ENCODE data around the gene AOC2. TPM values are rescaled to one million over a fixed set of nuclear protein-coding genes. Genes with fewer than 3 reads are reported as not detected.
"Not testable (repeated sequence)": the region's sequence is repeated elsewhere in the genome, so short reads cannot be mapped to it uniquely, and the experiment has no call there.

AOC2 gene
- total RNA-seq, 2 donors from 2014 or later, result 2.0 to 3.4 TPM

- peaks cover 14% of the 10 kb centered on the region for H3K27me3 Mint-ChIP-seq
- H3K4me1 Mint-ChIP-seq; H3K4me3 Mint-ChIP-seq; H3K36me3 Mint-ChIP-seq (ENCODE audit: low read depth); H3K9me3 Mint-ChIP-seq; H3K27ac Mint-ChIP-seq; ATAC-seq (replicated peaks): not testable (repeated sequence)
These were observed 11.7 kb downstream of the AOC2 start for GRCh38 chr17:42856093-42856492.

- not testable (repeated sequence) for H3K27ac Mint-ChIP-seq; H3K9me3 Mint-ChIP-seq; H3K36me3 Mint-ChIP-seq (ENCODE audit: low read depth); H3K4me1 Mint-ChIP-seq; H3K4me3 Mint-ChIP-seq; ATAC-seq (replicated peaks)
- peaks cover 14% of the 10 kb centered on the region for H3K27me3 Mint-ChIP-seq
These were observed 12.1 kb downstream of the AOC2 start for GRCh38 chr17:42856516-42856915.

GRCh38 chr17:42857389-42857788 is 13.0 kb downstream of the AOC2 start:
- no peaks in the 10 kb centered on the region for H3K36me3 Mint-ChIP-seq (ENCODE audit: low read depth)
- ATAC-seq (replicated peaks), result no peak
- no peak overlapping the region for H3K27ac Mint-ChIP-seq
- H3K4me1 Mint-ChIP-seq, result no peaks in the 10 kb centered on the region
- peaks cover 14% of the 10 kb centered on the region for H3K27me3 Mint-ChIP-seq
- no peaks in the 10 kb centered on the region for H3K9me3 Mint-ChIP-seq
- no peak overlapping the region for H3K4me3 Mint-ChIP-seq

- Mint-ChIP-seq H3K4me1 (no peaks in the 10 kb centered on the region), H3K27ac (no peak overlapping the region), H3K9me3 (no peaks in the 10 kb centered on the region), H3K36me3 (ENCODE audit: low read depth) (no peaks in the 10 kb centered on the region), H3K4me3 (no peak overlapping the region), H3K27me3 (peaks cover 16% of the 10 kb centered on the region)
- no peak for ATAC-seq (replicated peaks)
These were observed 21.3 kb downstream of the AOC2 start for GRCh38 chr17:42865638-42866094.

DNA sequence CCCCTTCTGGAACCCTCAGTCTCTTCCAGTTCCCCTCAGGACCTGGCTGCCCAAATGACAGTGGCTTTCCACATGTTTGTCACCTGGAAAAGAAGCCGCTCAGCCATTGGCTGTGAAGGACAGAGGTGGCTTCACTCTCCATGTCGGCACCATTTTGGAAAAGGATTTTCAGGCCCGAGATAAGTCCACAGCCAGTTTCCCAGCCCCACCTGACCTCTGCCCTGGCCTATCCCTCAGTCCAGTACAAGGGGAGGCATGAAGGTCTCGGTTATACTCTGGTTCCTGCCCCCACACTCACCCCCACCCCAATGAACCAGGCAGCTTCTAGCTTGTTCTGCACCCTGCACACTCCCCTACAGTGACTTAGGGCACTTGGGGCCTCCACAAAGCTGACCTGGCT is 21.8 kb downstream of the AOC2 start:
- ATAC-seq (replicated peaks), result no peak
- H3K9me3 Mint-ChIP-seq, result no peaks in the 10 kb centered on the region
- peaks cover 16% of the 10 kb centered on the region for H3K27me3 Mint-ChIP-seq
- no peak overlapping the region for H3K4me3 Mint-ChIP-seq
- H3K36me3 Mint-ChIP-seq (ENCODE audit: low read depth), result no peaks in the 10 kb centered on the region
- no peaks in the 10 kb centered on the region for H3K4me1 Mint-ChIP-seq
- no peak overlapping the region for H3K27ac Mint-ChIP-seq

- Mint-ChIP-seq H3K4me3 (no peak overlapping the region), H3K36me3 (ENCODE audit: low read depth) (no peaks in the 10 kb centered on the region), H3K9me3 (no peaks in the 10 kb centered on the region), H3K27me3 (peaks cover 20% of the 10 kb centered on the region), H3K4me1 (no peaks in the 10 kb centered on the region), H3K27ac (no peak overlapping the region)
- no peak for ATAC-seq (replicated peaks)
These were observed 22.5 kb downstream of the AOC2 start for GRCh38 chr17:42866631-42867575.

DNA sequence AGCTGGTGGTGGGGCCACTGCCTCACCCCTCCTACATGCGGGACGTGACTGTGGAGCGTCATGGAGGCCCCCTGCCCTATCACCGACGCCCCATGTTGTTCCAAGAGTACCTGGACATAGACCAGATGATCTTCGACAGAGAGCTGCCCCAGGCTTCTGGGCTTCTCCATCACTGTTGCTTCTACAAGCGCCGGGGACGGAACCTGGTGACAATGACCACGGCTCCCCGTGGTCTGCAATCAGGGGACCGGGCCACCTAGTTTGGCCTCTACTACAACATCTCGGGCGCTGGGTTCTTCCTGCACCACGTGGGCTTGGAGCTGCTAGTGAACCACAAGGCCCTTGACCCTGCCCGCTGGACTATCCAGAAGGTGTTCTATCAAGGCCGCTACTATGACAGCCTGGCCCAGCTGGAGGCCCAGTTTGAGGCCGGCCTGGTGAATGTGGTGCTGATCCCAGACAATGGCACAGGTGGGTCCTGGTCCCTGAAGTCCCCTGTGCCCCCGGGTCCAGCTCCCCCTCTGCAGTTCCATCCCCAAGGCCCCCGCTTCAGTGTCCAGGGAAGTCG is 23.4 kb downstream of the AOC2 start:
- ATAC-seq (replicated peaks); H3K27ac Mint-ChIP-seq; H3K4me3 Mint-ChIP-seq; H3K4me1 Mint-ChIP-seq; H3K36me3 Mint-ChIP-seq (ENCODE audit: low read depth); H3K9me3 Mint-ChIP-seq: not testable (repeated sequence)
- peaks cover 22% of the 10 kb centered on the region for H3K27me3 Mint-ChIP-seq

DNA sequence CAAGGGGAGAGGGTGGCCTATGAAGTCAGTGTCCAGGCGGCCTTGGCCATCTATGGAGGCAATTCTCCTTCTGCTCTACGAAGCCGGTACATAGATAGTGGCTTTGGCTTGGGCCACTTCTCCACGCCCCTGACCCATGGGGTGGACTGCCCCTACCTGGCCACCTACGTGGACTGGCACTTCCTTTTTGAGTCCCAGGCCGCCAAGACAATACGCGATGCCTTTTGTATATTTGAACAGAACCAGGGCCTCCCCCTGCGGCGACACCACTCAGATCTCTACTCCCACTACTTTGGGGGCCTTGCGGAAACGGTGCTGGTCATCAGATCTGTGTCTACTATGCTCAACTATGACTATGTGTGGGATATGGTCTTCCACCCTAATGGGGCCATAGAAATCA is 24.0 kb downstream of the AOC2 start:
- Mint-ChIP-seq H3K4me3 (no peak overlapping the region), H3K27me3 (peaks cover 27% of the 10 kb centered on the region), H3K36me3 (ENCODE audit: low read depth) (no peaks in the 10 kb centered on the region), H3K9me3 (no peaks in the 10 kb centered on the region), H3K27ac (no peak overlapping the region), H3K4me1 (no peaks in the 10 kb centered on the region)
- ATAC-seq (replicated peaks), result no peak

GRCh38 chr17:42871647-42872046 is 27.3 kb downstream of the AOC2 start:
- H3K27ac Mint-ChIP-seq, result no peak overlapping the region
- H3K36me3 Mint-ChIP-seq (ENCODE audit: low read depth), result no peaks in the 10 kb centered on the region

GRCh38 chr17:42872251-42872965 is 28.0 kb downstream of the AOC2 start:
- H3K36me3 Mint-ChIP-seq (ENCODE audit: low read depth), result no peaks in the 10 kb centered on the region
- no peaks in the 10 kb centered on the region for H3K9me3 Mint-ChIP-seq
- H3K27me3 Mint-ChIP-seq, result peaks cover 15% of the 10 kb centered on the region
- ATAC-seq (replicated peaks), result no peak
- no peak overlapping the region for H3K27ac Mint-ChIP-seq
- H3K4me1 Mint-ChIP-seq, result no peaks in the 10 kb centered on the region
- no peak overlapping the region for H3K4me3 Mint-ChIP-seq

More at GRCh38 chr17:42871647-42872046, 27.3 kb downstream of the AOC2 start:
- ATAC-seq (replicated peaks), result no peak
- no peak overlapping the region for H3K4me3 Mint-ChIP-seq
- H3K27me3 Mint-ChIP-seq, result peaks cover 16% of the 10 kb centered on the region
- no peaks in the 10 kb centered on the region for H3K4me1 Mint-ChIP-seq
- H3K9me3 Mint-ChIP-seq, result no peaks in the 10 kb centered on the region

DNA sequence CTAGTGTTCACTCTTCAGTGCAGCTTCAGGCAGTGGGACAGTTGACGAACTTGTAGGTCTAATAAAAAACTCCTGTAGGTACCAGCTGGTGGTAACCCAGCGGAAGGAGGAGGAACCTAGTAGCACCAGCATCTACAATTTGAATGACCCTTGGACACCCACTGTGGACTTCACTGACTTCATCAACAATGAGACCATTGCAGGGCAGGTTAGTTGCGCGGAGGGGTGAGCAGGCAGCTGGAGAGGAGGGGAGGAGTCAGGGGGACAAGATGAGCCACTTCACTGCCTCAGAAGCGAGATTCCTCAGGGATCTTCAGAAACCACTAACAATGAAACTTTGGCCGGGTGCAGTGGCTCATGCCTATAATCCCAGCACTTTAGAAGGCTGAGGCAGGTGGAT is 28.9 kb downstream of the AOC2 start:
- H3K27ac Mint-ChIP-seq, result no peak overlapping the region
- no peak overlapping the region for H3K4me3 Mint-ChIP-seq
- no peaks in the 10 kb centered on the region for H3K9me3 Mint-ChIP-seq
- no peak for ATAC-seq (replicated peaks)
- no peaks in the 10 kb centered on the region for H3K36me3 Mint-ChIP-seq (ENCODE audit: low read depth)
- no peaks in the 10 kb centered on the region for H3K4me1 Mint-ChIP-seq
- peaks cover 21% of the 10 kb centered on the region for H3K27me3 Mint-ChIP-seq

DNA sequence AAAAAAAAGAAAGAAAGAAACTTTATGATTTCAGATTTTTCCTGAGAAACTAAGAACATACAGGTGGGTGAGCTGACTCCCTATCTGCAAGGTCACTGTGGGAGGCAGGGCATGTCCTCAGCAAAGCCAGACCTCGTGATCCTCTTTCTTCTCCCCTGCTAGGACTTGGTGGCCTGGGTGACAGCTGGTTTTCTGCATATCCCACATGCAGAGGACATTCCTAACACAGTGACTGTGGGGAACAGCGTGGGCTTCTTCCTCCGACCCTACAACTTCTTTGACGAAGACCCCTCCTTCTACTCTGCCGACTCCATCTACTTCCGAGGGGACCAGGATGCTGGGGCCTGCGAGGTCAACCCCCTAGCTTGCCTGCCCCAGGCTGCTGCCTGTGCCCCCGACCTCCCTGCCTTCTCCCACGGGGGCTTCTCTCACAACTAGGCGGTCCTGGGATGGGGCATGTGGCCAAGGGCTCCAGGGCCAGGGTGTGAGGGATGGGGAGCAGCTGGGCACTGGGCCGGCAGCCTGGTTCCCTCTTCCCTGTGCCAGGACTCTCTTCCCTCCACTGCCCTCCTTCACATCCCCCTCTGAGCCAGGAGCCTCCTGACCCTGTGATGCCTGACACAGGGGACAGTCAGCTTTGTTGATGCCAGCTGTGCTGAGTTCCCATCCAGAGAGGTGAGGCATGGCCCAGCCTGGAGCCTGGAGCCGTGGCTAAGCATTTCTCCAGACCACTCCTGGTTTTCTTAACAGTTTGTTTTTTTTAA is 29.7 kb downstream of the AOC2 start:
- not testable (repeated sequence) for ATAC-seq (replicated peaks); H3K36me3 Mint-ChIP-seq (ENCODE audit: low read depth); H3K9me3 Mint-ChIP-seq; H3K4me3 Mint-ChIP-seq; H3K27ac Mint-ChIP-seq; H3K4me1 Mint-ChIP-seq
- H3K27me3 Mint-ChIP-seq, result peaks cover 26% of the 10 kb centered on the region

- ATAC-seq (replicated peaks), result no peak
These were observed 32.7 kb downstream of the AOC2 start for GRCh38 chr17:42877037-42877436.

More at GRCh38 chr17:42877037-42877436, 32.7 kb downstream of the AOC2 start:
- Mint-ChIP-seq H3K27ac (no peak overlapping the region), H3K36me3 (ENCODE audit: low read depth) (no peaks in the 10 kb centered on the region), H3K4me1 (no peaks in the 10 kb centered on the region), H3K4me3 (no peak overlapping the region), H3K9me3 (no peaks in the 10 kb centered on the region), H3K27me3 (peaks cover 28% of the 10 kb centered on the region)

All from activated T-helper 17 cell treated with anti-CD3 and anti-CD28 coated beads, Interleukin-2, amount 50 U/mL, for 72 hours (primary cell).